ENCODE measurements around the gene UBAC2. TPM values are rescaled to one million over a fixed set of nuclear protein-coding genes. Genes with fewer than 3 reads are reported as not detected.

The UBAC2 gene
- total and polyA plus RNA-seq, 2 donors (not counting 1 experiment from before 2014, with no cell fraction given), result 32.4 to 87.4 TPM

DNA sequence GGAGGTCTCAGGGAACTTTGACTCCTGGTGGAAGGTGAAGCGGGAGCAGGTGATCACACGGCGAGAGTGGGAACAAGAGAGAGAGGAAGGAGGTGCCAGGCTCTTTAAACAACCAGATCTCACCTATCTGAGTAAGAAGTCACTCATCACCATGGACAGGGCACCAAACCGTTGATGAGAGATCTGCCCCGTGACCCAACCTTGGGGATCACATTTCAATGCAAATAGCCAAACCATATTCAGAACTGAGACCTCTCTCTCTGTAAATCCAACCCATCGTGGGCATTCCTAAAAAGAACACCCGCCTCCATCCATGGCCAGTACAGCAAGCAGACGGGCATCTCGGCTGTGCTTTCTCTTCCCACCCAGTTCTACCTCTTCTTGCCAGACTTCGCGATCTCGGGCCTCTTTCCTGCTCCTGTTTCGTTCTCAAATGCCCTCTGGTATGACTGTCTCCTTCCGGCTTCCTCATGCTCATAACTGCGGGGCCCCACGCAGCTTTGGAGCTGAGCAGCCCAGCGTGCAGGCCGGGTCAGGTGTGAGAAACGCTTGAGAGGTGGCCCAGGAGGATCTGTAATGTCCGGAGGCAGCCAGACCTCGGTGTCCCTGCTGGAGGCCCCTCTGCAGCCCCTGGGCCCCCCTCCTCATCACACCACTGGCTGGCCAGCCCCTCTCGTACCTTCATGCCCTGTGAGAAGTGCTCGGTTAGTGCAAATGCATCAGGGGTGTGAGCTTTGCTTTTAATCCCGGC is 203.5 kb downstream of the UBAC2 start:
- peaks cover 3% of the 10 kb centered on the region for H3K27me3 ChIP-seq (ENCODE audit: control insufficient read depth, insufficient read depth, low read length)
- H3K4me1 ChIP-seq (ENCODE audit: control insufficient read depth, extremely low read depth, insufficient read depth, low read length), result no peaks in the 10 kb centered on the region
- no peak overlapping the region for H3K4me2 ChIP-seq (ENCODE audit: extremely low read depth, insufficient read depth, low read length)
- no peak overlapping the region for H2AFZ ChIP-seq (ENCODE audit: low read length)
- H3K79me2 ChIP-seq (ENCODE audit: control insufficient read depth, insufficient read depth, low read length), result no peaks in the 10 kb centered on the region
- DNase-seq (ENCODE audit: low read depth in 2 of 2), result no peak
- no peaks in the 10 kb centered on the region for H3K9me3 ChIP-seq (ENCODE audit: control insufficient read depth, insufficient read depth, low read depth, low read length)
- H3K36me3 ChIP-seq (ENCODE audit: control insufficient read depth, insufficient read depth, low read length), result no peaks in the 10 kb centered on the region
- H4K20me1 ChIP-seq (ENCODE audit: control insufficient read depth, extremely low read depth, insufficient read depth, low read length), result no peaks in the 10 kb centered on the region
- no peak overlapping the region for H3K27ac ChIP-seq (ENCODE audit: insufficient read depth, low read length)
- no peak overlapping the region for H3K4me3 ChIP-seq (replicated peaks in 1 of 4; ENCODE audit: control extremely low read depth in 1 of 4, insufficient read depth in 1 of 4, low read depth in 3 of 4, low read length in 4 of 4)
- H3K9ac ChIP-seq (ENCODE audit: insufficient read depth, low read length), result no peak overlapping the region
- TF ChIP-seq EZH2 (IDR thresholded peaks at IDR 0.05; ENCODE audit: low read length, missing control alignments) (no peak), CTCF (conservative IDR thresholded peaks at IDR 0.05 in 1 of 2, IDR thresholded peaks at IDR 0.05 in 1 of 2; ENCODE audit: low read depth in 1 of 2, low read length in 2 of 2) (no peak)

- H3K9me3 ChIP-seq (ENCODE audit: control insufficient read depth, insufficient read depth, low read depth, low read length), result no peaks in the 10 kb centered on the region
- H3K4me1 ChIP-seq (ENCODE audit: control insufficient read depth, extremely low read depth, insufficient read depth, low read length), result no peaks in the 10 kb centered on the region
- no peaks in the 10 kb centered on the region for H3K36me3 ChIP-seq (ENCODE audit: control insufficient read depth, insufficient read depth, low read length)
- H3K79me2 ChIP-seq (ENCODE audit: control insufficient read depth, insufficient read depth, low read length), result no peaks in the 10 kb centered on the region
- H3K4me3 ChIP-seq (replicated peaks in 1 of 4; ENCODE audit: control extremely low read depth in 1 of 4, insufficient read depth in 1 of 4, low read depth in 3 of 4, low read length in 4 of 4), result no peak overlapping the region
- no peak overlapping the region for H3K4me2 ChIP-seq (ENCODE audit: extremely low read depth, insufficient read depth, low read length)
- H3K27ac ChIP-seq (ENCODE audit: insufficient read depth, low read length), result no peak overlapping the region
- no peak overlapping the region for H2AFZ ChIP-seq (ENCODE audit: low read length)
- TF ChIP-seq EZH2 (IDR thresholded peaks at IDR 0.05; ENCODE audit: low read length, missing control alignments), result no peak
- TF ChIP-seq CTCF (conservative IDR thresholded peaks at IDR 0.05 in 1 of 2, IDR thresholded peaks at IDR 0.05 in 1 of 2; ENCODE audit: low read depth in 1 of 2, low read length in 2 of 2), result no peak
- DNase-seq (ENCODE audit: low read depth in 2 of 2), result no peak
- H4K20me1 ChIP-seq (ENCODE audit: control insufficient read depth, extremely low read depth, insufficient read depth, low read length), result no peaks in the 10 kb centered on the region
- no peak overlapping the region for H3K9ac ChIP-seq (ENCODE audit: insufficient read depth, low read length)
- H3K27me3 ChIP-seq (ENCODE audit: control insufficient read depth, insufficient read depth, low read length), result peaks cover 3% of the 10 kb centered on the region
Observed at GRCh38 chr13:99405966-99406365, 205.3 kb downstream of the UBAC2 start.

DNA sequence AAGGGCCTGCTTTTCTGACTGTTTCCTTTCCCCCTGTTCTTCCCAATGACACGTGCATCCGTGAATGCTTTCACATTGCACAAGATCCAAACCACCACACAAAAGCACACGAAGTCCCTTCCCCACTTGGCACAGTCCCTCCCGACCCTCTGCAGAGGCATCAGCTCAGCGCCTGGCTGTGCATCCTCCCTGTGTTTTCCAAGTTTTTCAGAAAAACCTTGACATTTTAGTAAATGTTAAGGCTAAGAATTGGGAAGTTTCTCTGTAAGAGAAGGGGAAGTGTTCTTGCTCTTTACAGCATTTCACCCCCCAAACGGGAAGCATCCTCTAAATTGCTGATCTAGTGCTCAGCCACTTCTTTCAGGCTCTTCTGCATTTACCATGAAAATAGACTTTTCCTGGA is 206.1 kb downstream of the UBAC2 start:
- Histone ChIP-seq H3K4me3 (replicated peaks in 1 of 4; ENCODE audit: control extremely low read depth in 1 of 4, insufficient read depth in 1 of 4, low read depth in 3 of 4, low read length in 4 of 4) (no peak overlapping the region), H3K79me2 (ENCODE audit: control insufficient read depth, insufficient read depth, low read length) (no peaks in the 10 kb centered on the region), H3K27ac (ENCODE audit: insufficient read depth, low read length) (no peak overlapping the region), H3K9ac (ENCODE audit: insufficient read depth, low read length) (no peak overlapping the region), H3K4me1 (ENCODE audit: control insufficient read depth, extremely low read depth, insufficient read depth, low read length) (no peaks in the 10 kb centered on the region), H3K36me3 (ENCODE audit: control insufficient read depth, insufficient read depth, low read length) (no peaks in the 10 kb centered on the region), H3K4me2 (ENCODE audit: extremely low read depth, insufficient read depth, low read length) (no peak overlapping the region), H4K20me1 (ENCODE audit: control insufficient read depth, extremely low read depth, insufficient read depth, low read length) (no peaks in the 10 kb centered on the region), H3K9me3 (ENCODE audit: control insufficient read depth, insufficient read depth, low read depth, low read length) (no peaks in the 10 kb centered on the region), H2AFZ (ENCODE audit: low read length) (no peak overlapping the region), H3K27me3 (ENCODE audit: control insufficient read depth, insufficient read depth, low read length) (peaks cover 3% of the 10 kb centered on the region)
- TF ChIP-seq CTCF (conservative IDR thresholded peaks at IDR 0.05 in 1 of 2, IDR thresholded peaks at IDR 0.05 in 1 of 2; ENCODE audit: low read depth in 1 of 2, low read length in 2 of 2), result no peak
- TF ChIP-seq EZH2 (IDR thresholded peaks at IDR 0.05; ENCODE audit: low read length, missing control alignments), result no peak
- peak in 1 of 2 donors; percentile 11 for DNase-seq (ENCODE audit: low read depth in 2 of 2)

All from fibroblast of lung (primary cell).